WTC11 (cell line): ENCODE results near the gene SLC22A25. TPM values are rescaled to one million over a fixed set of nuclear protein-coding genes. Genes with fewer than 3 reads are reported as not detected.
"Not testable (repeated sequence)": the region's sequence is repeated elsewhere in the genome, so short reads cannot be mapped to it uniquely, and the experiment has no call there.

ENCODE experiments used
- ATAC-seq: fragments of 200-7000 bp; cut with Tn5 transposase; 2 replicates; pipeline ENCODE4 v1.10.0; 2021; ENCODE audit warnings: mild to moderate bottlenecking, moderate library complexity
- CTCF ChIA-PET: fragments of 300-600 bp; sonication (Branson Sonifier 250); formaldehyde crosslinking; loops from one replicate; lab custom pipeline; 2021; ENCODE audit warnings: antibody characterized with exemption; lab: Charles Lee
- POLR2A ChIA-PET: fragments of 350-600 bp; sonication (Branson Sonifier 250); formaldehyde crosslinking; loops from one replicate; lab custom pipeline; 2021; ENCODE audit warnings: antibody characterized with exemption; lab: Charles Lee
- DNase-seq: peaks from one replicate; pipeline ENCODE4 v3.0.0; 2021; ENCODE audit warnings: low spot score
- H3K27ac Mint-ChIP-seq: 2 replicates; pipeline ENCODE4 v1.8.0; 2021; ENCODE audit warnings: mixed read lengths
- H3K27me3 Mint-ChIP-seq: 2 replicates; pipeline ENCODE4 v1.8.0; 2021; ENCODE audit warnings: low read depth, mild to moderate bottlenecking, moderate library complexity, mixed read lengths
- H3K36me3 Mint-ChIP-seq: 2 replicates; pipeline ENCODE4 v1.8.0; 2021; ENCODE audit warnings: mixed read lengths
- H3K4me1 Mint-ChIP-seq: 2 replicates; pipeline ENCODE4 v1.8.0; 2022; ENCODE audit warnings: mixed read lengths
- H3K4me3 Mint-ChIP-seq: 2 replicates; pipeline ENCODE4 v1.8.0; 2021; ENCODE audit warnings: mild to moderate bottlenecking, moderate library complexity, mixed read lengths
- H3K9me3 Mint-ChIP-seq: 2 replicates; pipeline ENCODE4 v1.8.0; 2021; ENCODE audit warnings: mixed read lengths
- AFF4 ChIP-seq: sonication (generic); formaldehyde crosslinking; IDR thresholded peaks from 2 replicates; pipeline ENCODE4 v1.8.1; 2023; ENCODE audit warnings: mild to moderate bottlenecking, missing genetic modification reagents, borderline replicate concordance
- ATF1 ChIP-seq: sonication (generic); formaldehyde crosslinking; IDR thresholded peaks from 2 replicates; pipeline ENCODE4 v1.8.1; 2023; ENCODE audit warnings: mild to moderate bottlenecking, moderate library complexity, missing genetic modification reagents
- CBFB ChIP-seq: sonication (generic); formaldehyde crosslinking; IDR thresholded peaks from 2 replicates; pipeline ENCODE4 v1.8.1; 2022; ENCODE audit warnings: mild to moderate bottlenecking, low read depth, missing genetic modification reagents
- CREB1 ChIP-seq: sonication (generic); formaldehyde crosslinking; IDR thresholded peaks from 2 replicates; pipeline ENCODE4 v1.8.0; 2023; ENCODE audit warnings: mild to moderate bottlenecking, missing genetic modification reagents
- ELF4 ChIP-seq: sonication (generic); formaldehyde crosslinking; IDR thresholded peaks from 2 replicates; pipeline ENCODE4 v1.8.1; 2022; ENCODE audit warnings: low read depth, mild to moderate bottlenecking, moderate library complexity, missing genetic modification reagents
- FOXK1 ChIP-seq: sonication (generic); formaldehyde crosslinking; IDR thresholded peaks from 2 replicates; pipeline ENCODE4 v1.8.0; 2022; ENCODE audit warnings: mild to moderate bottlenecking, moderate library complexity, missing genetic modification reagents
- HMGXB4 ChIP-seq: sonication (generic); formaldehyde crosslinking; IDR thresholded peaks from 2 replicates; pipeline ENCODE4 v1.8.1; 2023; ENCODE audit warnings: mild to moderate bottlenecking, moderate library complexity, missing genetic modification reagents
- MXD4 ChIP-seq: fragments of 250-450 bp; sonication (Bioruptor Pico); IDR thresholded peaks from 2 replicates; pipeline ENCODE4 v1.8.0; 2021; ENCODE audit warnings: mild to moderate bottlenecking, moderate library complexity, borderline replicate concordance
- OVOL2 ChIP-seq: fragments of 250-450 bp; sonication (Bioruptor Pico); IDR thresholded peaks from 2 replicates; pipeline ENCODE4 v1.9.0; 2021; ENCODE audit warnings: mild to moderate bottlenecking, borderline replicate concordance
- RELA ChIP-seq: sonication (generic); formaldehyde crosslinking; IDR thresholded peaks from 2 replicates; pipeline ENCODE4 v1.8.1; 2022; ENCODE audit warnings: missing genetic modification reagents, mild to moderate bottlenecking, borderline replicate concordance
- RORB ChIP-seq: fragments of 250-450 bp; sonication (Bioruptor Pico); IDR thresholded peaks from 2 replicates; pipeline ENCODE4 v1.9.0; 2021; ENCODE audit warnings: mild to moderate bottlenecking
- SMAD4 ChIP-seq: sonication (generic); formaldehyde crosslinking; IDR thresholded peaks from 2 replicates; pipeline ENCODE4 v1.8.0; 2022; ENCODE audit warnings: mild to moderate bottlenecking, missing genetic modification reagents
- ZNF121 ChIP-seq: sonication (generic); formaldehyde crosslinking; IDR thresholded peaks from 2 replicates; pipeline ENCODE4 v1.8.0; 2023; ENCODE audit warnings: missing genetic modification reagents
- ZNF232 ChIP-seq: sonication (generic); formaldehyde crosslinking; IDR thresholded peaks from 2 replicates; pipeline ENCODE4 v1.8.0; 2022; ENCODE audit warnings: mild to moderate bottlenecking, missing genetic modification reagents
- ZNF281 ChIP-seq: sonication (generic); formaldehyde crosslinking; IDR thresholded peaks from 2 replicates; pipeline ENCODE4 v1.8.0; 2023; ENCODE audit warnings: mild to moderate bottlenecking, missing genetic modification reagents
- ZNF396 ChIP-seq: fragments of 250-450 bp; sonication (Bioruptor Pico); IDR thresholded peaks from 2 replicates; pipeline ENCODE4 v1.8.0; 2021; ENCODE audit warnings: mild to moderate bottlenecking, moderate library complexity, borderline replicate concordance
- total RNA-seq: library from RNA; stranded (reverse); gene quantifications from 3 replicates; pipeline ENCODE4 v1.2.3, GENCODE V29; 2021

The SLC22A25 gene
- total RNA-seq, 1 experiment from 2014 or later, result not detected

GRCh38 chr11:63235471-63236461 lies 7.6 kb downstream of the SLC22A25 start:
- CTCF ChIA-PET, H3K27ac Mint-ChIP-seq, POLR2A ChIA-PET, ATAC-seq, H3K4me1 Mint-ChIP-seq, H3K4me3 Mint-ChIP-seq, DNase-seq: not testable (repeated sequence)
- peaks cover 71% of the 10 kb centered on the region for H3K9me3 Mint-ChIP-seq
- peaks cover 29% of the 10 kb centered on the region for H3K36me3 Mint-ChIP-seq
- peaks cover 51% of the 10 kb centered on the region for H3K27me3 Mint-ChIP-seq

- Mint-ChIP-seq H3K36me3 (peaks cover 3% of the 10 kb centered on the region), H3K4me3 (no peak overlapping the region), H3K4me1 (no peaks in the 10 kb centered on the region), H3K27me3 (peaks cover 31% of the 10 kb centered on the region)
- POLR2A ChIA-PET, result interaction anchor here (0.6 kb wide), 1 partner anchor 1003 kb away, joined by 5 read pairs; no protein-coding TSS in a partner anchor
- no peak for TF ChIP-seq HMGXB4 (CRISPR knock-in tag)
- no peak for TF ChIP-seq MXD4
- TF ChIP-seq, all 79 proteins: peak for 0
- H3K9me3 Mint-ChIP-seq, result peaks cover 37% of the 10 kb centered on the region
- no peak for ATAC-seq
- no peak overlapping the region for H3K27ac Mint-ChIP-seq
- DNase-seq, result no peak
- CTCF ChIA-PET, result no interaction called here
Observed at GRCh38 chr11:63229815-63230214, 13.6 kb downstream of the SLC22A25 start.

- H3K36me3 Mint-ChIP-seq, result no peaks in the 10 kb centered on the region; the same call in 1 of the 2 replicates
- no peak for DNase-seq
- CTCF ChIA-PET, result interaction anchor here (1.2 to 1.4 kb wide), 2 partner anchors 16 to 192 kb away, joined by 3 to 4 read pairs; partner anchors contain the start of gene SLC22A25
Observed at GRCh38 chr11:63227521-63228107, 15.8 kb downstream of the SLC22A25 start.

More at GRCh38 chr11:63227521-63228107, 15.8 kb downstream of the SLC22A25 start:
- Mint-ChIP-seq H3K4me3 (no peak overlapping the region), H3K9me3 (peaks cover 16% of the 10 kb centered on the region), H3K27ac (no peak overlapping the region), H3K4me1 (no peaks in the 10 kb centered on the region), H3K27me3 (peaks cover 25% of the 10 kb centered on the region)
- POLR2A ChIA-PET, result no interaction called here
- TF ChIP-seq FOXK1 (CRISPR knock-in tag) (no peak), ZNF281 (CRISPR knock-in tag) (no peak), ATF1 (CRISPR knock-in tag) (no peak), ELF4 (CRISPR knock-in tag) (no peak), HMGXB4 (CRISPR knock-in tag) (no peak), OVOL2 (no peak), CBFB (CRISPR knock-in tag) (no peak), AFF4 (CRISPR knock-in tag) (no peak), RORB (CRISPR knock-in tag) (no peak), CREB1 (CRISPR knock-in tag) (no peak), ZNF396 (CRISPR knock-in tag) (no peak), ZNF232 (CRISPR knock-in tag) (no peak), SMAD4 (CRISPR knock-in tag) (no peak), RELA (CRISPR knock-in tag) (no peak), ZNF121 (no peak)
- ATAC-seq, result no peak; the same call in 1 of the 2 replicates
